SK-N-SH treated with all-trans-retinoic acid at 6 μM for 48 hours (cell line): ENCODE data around the gene MYH3.

Source experiments
- ATAC-seq: fragments of 200-7000 bp; cut with Tn5 transposase; 3 replicates; pipeline ENCODE4 v1.9.1; 2020; ENCODE audit warnings: mild to moderate bottlenecking, moderate library complexity
- BACH2 ChIP-seq: fragments of 250-450 bp; sonication (Bioruptor Pico); IDR thresholded peaks from 2 replicates; pipeline ENCODE4 v1.9.0; 2021; ENCODE audit warnings: mild to moderate bottlenecking, borderline replicate concordance
- CSDC2 ChIP-seq: fragments of 250-450 bp; sonication (Bioruptor Pico); IDR thresholded peaks from 2 replicates; pipeline ENCODE4 v1.5.0; 2020; ENCODE audit warnings: mild to moderate bottlenecking, moderate library complexity
- ESRRG ChIP-seq: fragments of 250-450 bp; sonication (Bioruptor Pico); IDR thresholded peaks from 2 replicates; pipeline ENCODE4 v1.6.1; 2021; ENCODE audit warnings: mild to moderate bottlenecking
- GLIS3 ChIP-seq: fragments of 250-450 bp; sonication (Bioruptor Pico); IDR thresholded peaks from 2 replicates; pipeline ENCODE4 v1.5.0; 2020; ENCODE audit warnings: mild to moderate bottlenecking, moderate library complexity
- PPARA ChIP-seq: fragments of 250-450 bp; sonication (Bioruptor Pico); IDR thresholded peaks from 2 replicates; pipeline ENCODE4 v1.5.0; 2020; ENCODE audit warnings: mild to moderate bottlenecking, borderline replicate concordance
- SNAI2 ChIP-seq: fragments of 250-450 bp; sonication (Bioruptor Pico); IDR thresholded peaks from 2 replicates; pipeline ENCODE4 v1.5.0; 2020; ENCODE audit warnings: mild to moderate bottlenecking, moderate library complexity
- TCF4 ChIP-seq: fragments of 250-450 bp; sonication (Bioruptor Pico); IDR thresholded peaks from 2 replicates; pipeline ENCODE4 v1.8.0; 2021; ENCODE audit warnings: mild to moderate bottlenecking, moderate library complexity, borderline replicate concordance
- ZNF565 ChIP-seq: fragments of 450-650 bp; formaldehyde crosslinking; conservative IDR thresholded peaks from 2 replicates; pipeline ENCODE4 v1.5.0; 2020; ENCODE audit warnings: low read depth, mild to moderate bottlenecking, moderate library complexity
- ZNF70 ChIP-seq: fragments of 450-650 bp; formaldehyde crosslinking; IDR thresholded peaks from 2 replicates; pipeline ENCODE4 v1.5.0; 2020; ENCODE audit warnings: mild to moderate bottlenecking, moderate library complexity
- ZNF8 ChIP-seq: fragments of 450-650 bp; formaldehyde crosslinking; IDR thresholded peaks from 2 replicates; pipeline ENCODE4 v1.5.0; 2020; ENCODE audit warnings: mild to moderate bottlenecking, moderate library complexity
- TF ChIP-seq, protein P1 (sequence below): fragments of 250-450 bp; sonication (Bioruptor Pico); IDR thresholded peaks from 2 replicates; pipeline ENCODE4 v1.8.0; 2020; ENCODE audit warnings: mild to moderate bottlenecking, moderate library complexity, borderline replicate concordance
- TF ChIP-seq, protein P2 (sequence below): fragments of 250-450 bp; sonication (Bioruptor Pico); IDR thresholded peaks from 2 replicates; pipeline ENCODE4 v1.5.1; 2021; ENCODE audit warnings: mild to moderate bottlenecking, moderate library complexity
- TF ChIP-seq, protein P3 (sequence below): fragments of 250-450 bp; sonication (Bioruptor Pico); IDR thresholded peaks from 2 replicates; pipeline ENCODE4 v1.5.0; 2020; ENCODE audit warnings: mild to moderate bottlenecking, moderate library complexity
- TF ChIP-seq, protein P4 (sequence below): fragments of 250-450 bp; sonication (Bioruptor Pico); IDR thresholded peaks from 2 replicates; pipeline ENCODE4 v1.8.0; 2021; ENCODE audit warnings: low read depth, mild to moderate bottlenecking, moderate library complexity, borderline replicate concordance
- TF ChIP-seq, protein P5 (sequence below): fragments of 250-450 bp; sonication (Bioruptor Pico); IDR thresholded peaks from 2 replicates; pipeline ENCODE4 v1.5.1; 2020; ENCODE audit warnings: low read depth, mild to moderate bottlenecking, moderate library complexity

Gene MYH3

DNA sequence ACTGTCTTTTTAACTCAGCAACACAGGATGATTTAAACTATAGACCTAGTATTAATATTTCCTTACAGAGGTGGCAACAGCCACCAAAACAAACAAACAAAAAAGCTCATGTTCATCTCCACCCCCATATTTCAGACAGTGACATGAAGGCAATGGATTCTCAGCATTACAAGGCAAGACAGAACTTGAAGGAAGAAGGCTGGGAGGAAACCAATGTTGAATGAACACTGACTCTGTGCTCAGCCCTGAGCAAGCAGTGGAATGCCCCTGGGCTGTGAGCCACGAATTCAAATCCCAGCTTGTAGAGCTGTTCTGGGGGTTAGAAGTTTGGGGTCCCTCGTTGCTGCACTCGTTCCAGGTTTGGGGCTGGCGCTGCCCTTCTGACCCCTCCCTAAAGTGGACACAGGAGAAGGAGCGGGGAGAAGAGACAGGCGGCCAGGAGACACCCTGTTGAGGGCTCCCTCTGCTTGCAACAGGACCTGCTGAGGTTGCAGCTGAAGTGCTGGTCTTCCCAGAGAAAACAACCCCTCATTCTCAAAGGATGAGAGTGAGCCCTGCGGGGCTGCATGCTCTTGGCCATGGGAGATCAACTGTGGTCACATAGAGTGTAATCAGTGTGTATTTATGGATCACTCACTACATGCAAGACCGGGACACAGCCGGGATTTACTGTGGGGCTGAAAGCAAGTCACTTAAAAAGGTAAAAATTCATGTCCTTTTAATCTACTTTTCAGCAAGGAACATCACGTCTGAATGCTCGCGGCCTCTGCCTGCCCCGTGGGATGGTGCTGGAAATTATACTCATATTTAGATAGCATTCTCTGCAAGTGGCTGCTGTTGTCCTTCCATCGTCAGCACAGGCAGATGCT, 34.3 kb downstream of the MYH3 start:
- TF ChIP-seq, protein P1, sequence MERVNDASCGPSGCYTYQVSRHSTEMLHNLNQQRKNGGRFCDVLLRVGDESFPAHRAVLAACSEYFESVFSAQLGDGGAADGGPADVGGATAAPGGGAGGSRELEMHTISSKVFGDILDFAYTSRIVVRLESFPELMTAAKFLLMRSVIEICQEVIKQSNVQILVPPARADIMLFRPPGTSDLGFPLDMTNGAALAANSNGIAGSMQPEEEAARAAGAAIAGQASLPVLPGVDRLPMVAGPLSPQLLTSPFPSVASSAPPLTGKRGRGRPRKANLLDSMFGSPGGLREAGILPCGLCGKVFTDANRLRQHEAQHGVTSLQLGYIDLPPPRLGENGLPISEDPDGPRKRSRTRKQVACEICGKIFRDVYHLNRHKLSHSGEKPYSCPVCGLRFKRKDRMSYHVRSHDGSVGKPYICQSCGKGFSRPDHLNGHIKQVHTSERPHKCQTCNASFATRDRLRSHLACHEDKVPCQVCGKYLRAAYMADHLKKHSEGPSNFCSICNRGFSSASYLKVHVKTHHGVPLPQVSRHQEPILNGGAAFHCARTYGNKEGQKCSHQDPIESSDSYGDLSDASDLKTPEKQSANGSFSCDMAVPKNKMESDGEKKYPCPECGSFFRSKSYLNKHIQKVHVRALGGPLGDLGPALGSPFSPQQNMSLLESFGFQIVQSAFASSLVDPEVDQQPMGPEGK (CRISPR knock-in tag), result no peak
- TF ChIP-seq ZNF565 (CRISPR knock-in tag) (no peak), ESRRG (CRISPR knock-in tag) (no peak), ZNF8 (CRISPR knock-in tag) (no peak), ZNF70 (CRISPR knock-in tag) (no peak), PPARA (CRISPR knock-in tag) (no peak), TCF4 (CRISPR knock-in tag) (no peak)
- TF ChIP-seq, protein P2, sequence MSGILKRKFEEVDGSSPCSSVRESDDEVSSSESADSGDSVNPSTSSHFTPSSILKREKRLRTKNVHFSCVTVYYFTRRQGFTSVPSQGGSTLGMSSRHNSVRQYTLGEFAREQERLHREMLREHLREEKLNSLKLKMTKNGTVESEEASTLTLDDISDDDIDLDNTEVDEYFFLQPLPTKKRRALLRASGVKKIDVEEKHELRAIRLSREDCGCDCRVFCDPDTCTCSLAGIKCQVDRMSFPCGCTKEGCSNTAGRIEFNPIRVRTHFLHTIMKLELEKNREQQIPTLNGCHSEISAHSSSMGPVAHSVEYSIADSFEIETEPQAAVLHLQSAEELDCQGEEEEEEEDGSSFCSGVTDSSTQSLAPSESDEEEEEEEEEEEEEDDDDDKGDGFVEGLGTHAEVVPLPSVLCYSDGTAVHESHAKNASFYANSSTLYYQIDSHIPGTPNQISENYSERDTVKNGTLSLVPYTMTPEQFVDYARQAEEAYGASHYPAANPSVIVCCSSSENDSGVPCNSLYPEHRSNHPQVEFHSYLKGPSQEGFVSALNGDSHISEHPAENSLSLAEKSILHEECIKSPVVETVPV (CRISPR knock-in tag), result no peak
- TF ChIP-seq, protein P3, sequence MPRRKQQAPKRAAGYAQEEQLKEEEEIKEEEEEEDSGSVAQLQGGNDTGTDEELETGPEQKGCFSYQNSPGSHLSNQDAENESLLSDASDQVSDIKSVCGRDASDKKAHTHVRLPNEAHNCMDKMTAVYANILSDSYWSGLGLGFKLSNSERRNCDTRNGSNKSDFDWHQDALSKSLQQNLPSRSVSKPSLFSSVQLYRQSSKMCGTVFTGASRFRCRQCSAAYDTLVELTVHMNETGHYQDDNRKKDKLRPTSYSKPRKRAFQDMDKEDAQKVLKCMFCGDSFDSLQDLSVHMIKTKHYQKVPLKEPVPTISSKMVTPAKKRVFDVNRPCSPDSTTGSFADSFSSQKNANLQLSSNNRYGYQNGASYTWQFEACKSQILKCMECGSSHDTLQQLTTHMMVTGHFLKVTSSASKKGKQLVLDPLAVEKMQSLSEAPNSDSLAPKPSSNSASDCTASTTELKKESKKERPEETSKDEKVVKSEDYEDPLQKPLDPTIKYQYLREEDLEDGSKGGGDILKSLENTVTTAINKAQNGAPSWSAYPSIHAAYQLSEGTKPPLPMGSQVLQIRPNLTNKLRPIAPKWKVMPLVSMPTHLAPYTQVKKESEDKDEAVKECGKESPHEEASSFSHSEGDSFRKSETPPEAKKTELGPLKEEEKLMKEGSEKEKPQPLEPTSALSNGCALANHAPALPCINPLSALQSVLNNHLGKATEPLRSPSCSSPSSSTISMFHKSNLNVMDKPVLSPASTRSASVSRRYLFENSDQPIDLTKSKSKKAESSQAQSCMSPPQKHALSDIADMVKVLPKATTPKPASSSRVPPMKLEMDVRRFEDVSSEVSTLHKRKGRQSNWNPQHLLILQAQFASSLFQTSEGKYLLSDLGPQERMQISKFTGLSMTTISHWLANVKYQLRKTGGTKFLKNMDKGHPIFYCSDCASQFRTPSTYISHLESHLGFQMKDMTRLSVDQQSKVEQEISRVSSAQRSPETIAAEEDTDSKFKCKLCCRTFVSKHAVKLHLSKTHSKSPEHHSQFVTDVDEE (CRISPR knock-in tag), result no peak
- TF ChIP-seq, protein P4, sequence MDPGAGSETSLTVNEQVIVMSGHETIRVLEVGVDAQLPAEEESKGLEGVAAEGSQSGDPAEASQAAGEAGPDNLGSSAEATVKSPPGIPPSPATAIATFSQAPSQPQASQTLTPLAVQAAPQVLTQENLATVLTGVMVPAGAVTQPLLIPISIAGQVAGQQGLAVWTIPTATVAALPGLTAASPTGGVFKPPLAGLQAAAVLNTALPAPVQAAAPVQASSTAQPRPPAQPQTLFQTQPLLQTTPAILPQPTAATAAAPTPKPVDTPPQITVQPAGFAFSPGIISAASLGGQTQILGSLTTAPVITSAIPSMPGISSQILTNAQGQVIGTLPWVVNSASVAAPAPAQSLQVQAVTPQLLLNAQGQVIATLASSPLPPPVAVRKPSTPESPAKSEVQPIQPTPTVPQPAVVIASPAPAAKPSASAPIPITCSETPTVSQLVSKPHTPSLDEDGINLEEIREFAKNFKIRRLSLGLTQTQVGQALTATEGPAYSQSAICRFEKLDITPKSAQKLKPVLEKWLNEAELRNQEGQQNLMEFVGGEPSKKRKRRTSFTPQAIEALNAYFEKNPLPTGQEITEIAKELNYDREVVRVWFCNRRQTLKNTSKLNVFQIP (CRISPR knock-in tag), result no peak
- ATAC-seq, result no peak

DNA sequence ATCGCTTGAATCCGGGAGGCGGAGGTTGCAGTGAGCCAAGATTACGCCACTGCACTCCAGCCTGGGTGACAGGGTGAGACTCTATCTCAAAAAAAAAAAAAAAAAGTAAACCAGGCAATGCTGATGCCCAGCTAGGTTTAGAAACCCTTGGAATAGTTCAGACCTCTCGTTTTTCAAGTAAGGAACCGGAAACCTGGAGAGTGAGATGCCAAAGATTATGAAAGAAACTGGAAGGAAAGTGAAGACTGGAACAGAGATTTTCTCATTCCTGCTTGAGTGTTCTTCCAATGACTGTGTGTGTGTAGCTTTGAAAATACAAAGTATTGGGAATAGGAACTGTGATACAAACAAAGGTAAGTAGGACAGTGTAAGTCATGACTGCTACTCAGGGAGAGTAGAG, 35.7 kb downstream of the MYH3 start:
- no peak for TF ChIP-seq ESRRG (CRISPR knock-in tag)
- TF ChIP-seq SNAI2, result no peak
- TF ChIP-seq CSDC2 (CRISPR knock-in tag), result no peak
- no peak for TF ChIP-seq GLIS3 (CRISPR knock-in tag)
- TF ChIP-seq, protein P5, sequence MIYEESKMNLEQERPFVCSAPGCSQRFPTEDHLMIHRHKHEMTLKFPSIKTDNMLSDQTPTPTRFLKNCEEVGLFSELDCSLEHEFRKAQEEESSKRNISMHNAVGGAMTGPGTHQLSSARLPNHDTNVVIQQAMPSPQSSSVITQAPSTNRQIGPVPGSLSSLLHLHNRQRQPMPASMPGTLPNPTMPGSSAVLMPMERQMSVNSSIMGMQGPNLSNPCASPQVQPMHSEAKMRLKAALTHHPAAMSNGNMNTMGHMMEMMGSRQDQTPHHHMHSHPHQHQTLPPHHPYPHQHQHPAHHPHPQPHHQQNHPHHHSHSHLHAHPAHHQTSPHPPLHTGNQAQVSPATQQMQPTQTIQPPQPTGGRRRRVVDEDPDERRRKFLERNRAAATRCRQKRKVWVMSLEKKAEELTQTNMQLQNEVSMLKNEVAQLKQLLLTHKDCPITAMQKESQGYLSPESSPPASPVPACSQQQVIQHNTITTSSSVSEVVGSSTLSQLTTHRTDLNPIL (CRISPR knock-in tag), result no peak
- ATAC-seq, result no peak

DNA sequence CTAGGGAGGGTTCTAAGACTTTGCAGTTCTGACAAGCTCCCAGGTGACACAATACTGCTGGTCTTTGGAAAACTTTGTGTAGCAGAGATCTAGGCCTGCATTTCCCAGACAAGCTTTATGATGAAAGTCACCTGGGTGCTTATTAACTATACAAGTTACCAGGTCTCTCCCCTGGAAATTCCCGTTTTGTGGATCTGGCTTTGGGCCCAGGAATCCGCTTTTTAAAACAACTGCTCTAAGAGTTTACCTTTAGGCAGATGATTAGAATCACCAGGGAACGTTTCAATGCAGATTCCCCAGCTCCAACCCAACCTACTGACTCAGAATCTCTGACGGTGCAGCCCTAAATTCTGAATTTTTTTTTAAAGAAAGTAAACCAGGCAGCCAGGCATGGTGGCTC, 36.3 kb downstream of the MYH3 start:
- no peak for ATAC-seq
- no peak for TF ChIP-seq GLIS3 (CRISPR knock-in tag)

DNA sequence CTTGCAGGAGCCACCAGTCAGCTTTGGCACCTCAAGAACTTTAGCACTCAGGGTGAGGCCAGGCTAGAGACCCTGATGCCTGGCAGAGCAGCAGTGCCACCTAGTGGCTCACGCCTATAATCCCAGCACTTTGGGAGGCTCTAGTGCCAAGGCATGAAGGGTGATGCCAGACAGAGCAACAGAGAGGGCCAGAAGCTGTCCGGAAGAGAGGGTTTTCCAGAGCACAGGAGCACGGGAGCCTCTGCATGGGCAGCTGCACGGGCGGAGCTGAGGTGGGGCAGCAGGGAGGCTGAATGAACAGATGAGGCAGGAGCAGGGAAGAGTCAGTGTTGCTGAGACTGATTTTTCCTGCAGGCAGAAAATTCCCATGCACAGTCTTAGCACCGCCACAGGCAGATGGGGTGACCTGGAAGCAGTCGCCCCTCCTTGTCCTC, 38.9 kb downstream of the MYH3 start:
- no peak for TF ChIP-seq ZNF8 (CRISPR knock-in tag)
- no peak for TF ChIP-seq TCF4 (CRISPR knock-in tag)
- TF ChIP-seq ZNF565 (CRISPR knock-in tag), result no peak
- TF ChIP-seq BACH2 (CRISPR knock-in tag), result no peak
- TF ChIP-seq, protein P4 (CRISPR knock-in tag), result no peak
- no peak for TF ChIP-seq GLIS3 (CRISPR knock-in tag)
- TF ChIP-seq SNAI2, result no peak
- ATAC-seq, result peak; percentile 93
